Endothelial cell of umbilical vein (primary cell): Measurements from ENCODE around the gene VPREB1. TPM values are rescaled to one million over a fixed set of nuclear protein-coding genes. Genes with fewer than 3 reads are reported as not detected.

Experiments
- BruUV-seq: library from RNA; stranded (reverse); fragments of 400-500 nt; replicated peaks from 2 replicates; lab custom pipeline; 2021; lab: Mats Ljungman, UMichigan
- CTCF ChIA-PET: fragments of 300-600, 350-600 bp; sonication (Branson Sonifier 250); formaldehyde crosslinking; loops from one replicate; lab custom pipeline; 2021; ENCODE audit warnings: antibody characterized with exemption, inconsistent platforms; lab: Charles Lee
- POLR2A ChIA-PET: fragments of 300-600, 350-600 bp; sonication (Branson Sonifier 250); formaldehyde crosslinking; loops from one replicate; lab custom pipeline; 2021; ENCODE audit warnings: antibody characterized with exemption, inconsistent platforms; lab: Charles Lee
- DNase-seq: peaks from one replicate; pipeline ENCODE4 v3.0.0-alpha.2; 2011; ENCODE audit warnings: low read depth, low spot score
- FAIRE-seq: peaks from 2 replicates; lab custom pipeline; 2011; peaks lifted over from hg19 to GRCh38; lab: Jason Lieb, UNC
- H2AFZ ChIP-seq: 2 replicates; pipeline ENCODE4 v1.6.0; 2012; ENCODE audit warnings: low read depth, low read length, control low read depth, inconsistent platforms
- H3K27ac ChIP-seq: 2 replicates; pipeline ENCODE4 v1.5.1; 2011; ENCODE audit warnings: low read depth, mild to moderate bottlenecking, control low read depth, low read length, moderate library complexity; ENCODE audit not compliant: insufficient read depth
- H3K27me3 ChIP-seq, 2 experiments: 2 replicates each; pipeline versions ENCODE4 v1.6.0 to v1.6.1; 2011; ENCODE audit warnings: low read length in 2 of 2, mixed read lengths in 1 of 2; ENCODE audit not compliant: control insufficient read depth in 2 of 2, insufficient read depth in 2 of 2
- H3K36me3 ChIP-seq, 2 experiments: 2 replicates in 1 of 2; 3 replicates in 1 of 2; pipeline ENCODE4 v1.5.1; 2011; ENCODE audit warnings: low read length in 2 of 2, mild to moderate bottlenecking in 1 of 2, moderate library complexity in 1 of 2; ENCODE audit not compliant: control insufficient read depth in 2 of 2, insufficient read depth in 2 of 2; ENCODE audit errors: extremely low read depth in 1 of 2
- H3K4me1 ChIP-seq: 3 replicates; pipeline ENCODE4 v1.5.1; 2011; ENCODE audit warnings: mild to moderate bottlenecking, low read length; ENCODE audit not compliant: control insufficient read depth, insufficient read depth; ENCODE audit errors: extremely low read depth
- H3K4me2 ChIP-seq: 2 replicates; pipeline ENCODE4 v1.6.1; 2011; ENCODE audit warnings: low read length, control low read depth, mixed read lengths; ENCODE audit not compliant: insufficient read depth
- H3K4me3 ChIP-seq, 3 experiments: fragments of 200-600 bp in 1 of 3; sonication (generic), shearing (Covaris generic) in 1 of 3; replicated peaks in 1 of 3; 2 replicates each; pipeline ENCODE4 v1.5.1; 2011 to 2016; ENCODE audit warnings: control low read depth in 3 of 3, low read length in 3 of 3, mild to moderate bottlenecking in 2 of 3, inconsistent platforms in 1 of 3, low read depth in 1 of 3, moderate library complexity in 1 of 3; ENCODE audit not compliant: insufficient read depth in 1 of 3
- H3K79me2 ChIP-seq: 2 replicates; pipeline ENCODE4 v1.6.0; 2012; ENCODE audit warnings: low read length, inconsistent platforms; ENCODE audit not compliant: control insufficient read depth, insufficient read depth
- H3K9ac ChIP-seq: replicated peaks from 2 replicates; pipeline ENCODE3; 2011; ENCODE audit warnings: low read length, control low read depth; ENCODE audit not compliant: insufficient read depth; ENCODE audit errors: extremely low read depth
- H3K9me1 ChIP-seq: replicated peaks from 3 replicates; pipeline ENCODE4 v1.6.0; 2011; ENCODE audit warnings: mild to moderate bottlenecking, low read length; ENCODE audit not compliant: control insufficient read depth, insufficient read depth; ENCODE audit errors: extremely low read depth
- H3K9me3 ChIP-seq: replicated peaks from 2 replicates; pipeline ENCODE4 v1.5.1; 2012; ENCODE audit warnings: low read length, inconsistent platforms; ENCODE audit not compliant: control insufficient read depth, insufficient read depth
- H4K20me1 ChIP-seq: replicated peaks from 2 replicates; pipeline ENCODE3; 2011; ENCODE audit warnings: mild to moderate bottlenecking, low read length; ENCODE audit not compliant: control insufficient read depth, insufficient read depth; ENCODE audit errors: extremely low read depth
- EZH2 ChIP-seq: IDR thresholded peaks from 2 replicates; pipeline ENCODE4 v1.6.1; 2012; ENCODE audit warnings: borderline replicate concordance, low read depth, mild to moderate bottlenecking, moderate library complexity, low read length, inconsistent platforms; ENCODE audit not compliant: severe bottlenecking
- FOS ChIP-seq: IDR thresholded peaks from 2 replicates; pipeline ENCODE4 v1.6.1; 2011; ENCODE audit warnings: mild to moderate bottlenecking, low read length, moderate library complexity, borderline replicate concordance; ENCODE audit not compliant: insufficient read depth
- GATA2 ChIP-seq: IDR thresholded peaks from 2 replicates; pipeline ENCODE4 v1.7.0; 2011; ENCODE audit warnings: low read depth, mild to moderate bottlenecking, moderate library complexity, mixed read lengths, low read length; ENCODE audit not compliant: insufficient read length, insufficient read depth
- JUN ChIP-seq: IDR thresholded peaks from 2 replicates; pipeline ENCODE4 v1.6.1; 2011; ENCODE audit warnings: borderline replicate concordance, low read depth; ENCODE audit not compliant: insufficient read length, insufficient read depth
- MYC ChIP-seq: IDR thresholded peaks from one replicate; pipeline ENCODE4 v1.6.1; 2011; ENCODE audit warnings: mild to moderate bottlenecking, low read depth, low read length
- POLR2A ChIP-seq: IDR thresholded peaks from 2 replicates; pipeline ENCODE4 v1.6.1; 2012; ENCODE audit warnings: low read depth, mild to moderate bottlenecking, control low read depth, low read length
- POLR2AphosphoS5 ChIP-seq: IDR thresholded peaks from 2 replicates; pipeline ENCODE4 v1.6.1; 2012; ENCODE audit warnings: low read depth, mild to moderate bottlenecking, control low read depth, low read length, moderate library complexity; ENCODE audit not compliant: insufficient read depth
- dilution Hi-C: fragments of 300-500 bp; cut with MboI; formaldehyde crosslinking; loops from one replicate; pipeline ENCODE4 v1.15.0; 2019; ENCODE audit warnings: low sequenced_read_pairs; ENCODE audit not compliant: extremely low pct_ligation_motif_present
- intact Hi-C: fragments of 100-400 bp; cut with micrococcal nuclease; formaldehyde crosslinking; loops from one replicate; pipeline ENCODE4 v1.10.0; 2022
- polyA plus RNA-seq, 4 experiments: library from polyadenylated mRNA; depleted of rRNA in 3 of 4; stranded (reverse) in 3 of 4; unstranded in 1 of 4; fragments of >200 nt; gene quantifications; 2 replicates each; pipeline versions ENCODE4 v1.2.1 to v1.2.3, GENCODE V29; 2011 to 2012; ENCODE audit warnings: missing spikeins in 1 of 4
- total RNA-seq: library from RNA; stranded (reverse); gene quantifications from 2 replicates; pipeline ENCODE4 v1.2.3, GENCODE V29; 2021
- TF ChIP-seq, protein P1 (sequence below): IDR thresholded peaks from 2 replicates; pipeline ENCODE4 v1.6.1; 2011; ENCODE audit not compliant: insufficient read depth, insufficient read length
- TF ChIP-seq, protein P2 (sequence below), 2 donors: IDR thresholded peaks; 1 replicate in 1 of 2; 2 replicates in 1 of 2; pipeline ENCODE4 v1.5.1; 2011; ENCODE audit warnings: low read length in 2 of 2, mild to moderate bottlenecking in 2 of 2, moderate library complexity in 2 of 2, control low read depth in 1 of 2, inconsistent platforms in 1 of 2, low read depth in 1 of 2; ENCODE audit not compliant: insufficient read depth in 1 of 2; ENCODE audit errors: extremely low read depth in 1 of 2

VPREB1 gene
- total and polyA plus RNA-seq, 2 donors (not counting 3 experiments of a cell fraction or from before 2014, with no cell fraction given), result not detected

- dilution Hi-C loops (no loop called here), intact Hi-C loops (no loop called here)
- H3K4me3 ChIP-seq, result no peak overlapping the region
- no peaks in the 10 kb centered on the region for H3K9me1 ChIP-seq
- ChIA-PET CTCF (interaction anchor here (0.6 to 3.8 kb wide), 3 partner anchors 15 to 50 kb away, joined by 3 to 18 read pairs (median 6); no protein-coding TSS in a partner anchor), POLR2A (no interaction called here)
- BruUV-seq, result no TSS peak
- TF ChIP-seq FOS (no peak), GATA2 (no peak), EZH2 (no peak)
- TF ChIP-seq, protein P1, sequence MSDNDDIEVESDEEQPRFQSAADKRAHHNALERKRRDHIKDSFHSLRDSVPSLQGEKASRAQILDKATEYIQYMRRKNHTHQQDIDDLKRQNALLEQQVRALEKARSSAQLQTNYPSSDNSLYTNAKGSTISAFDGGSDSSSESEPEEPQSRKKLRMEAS, result no peak
- no peaks in the 10 kb centered on the region for H3K4me1 ChIP-seq
- peaks cover 4 to 6% of the 10 kb centered on the region in 2 experiments for H3K27me3 ChIP-seq
- FAIRE-seq, result no peak
- H2AFZ ChIP-seq, result no peak overlapping the region
- DNase-seq, result no peak
- H3K4me2 ChIP-seq, result no peak overlapping the region
- H3K27ac ChIP-seq, result no peak overlapping the region
- no peaks in the 10 kb centered on the region for H3K79me2 ChIP-seq
- no peaks in the 10 kb centered on the region for H3K9me3 ChIP-seq
- no peaks in the 10 kb centered on the region for H4K20me1 ChIP-seq
- H3K36me3 ChIP-seq, result no peaks in the 10 kb centered on the region
- H3K9ac ChIP-seq, result no peak overlapping the region
Observed at GRCh38 chr22:22199634-22200033, 45.0 kb upstream of the VPREB1 start.

GRCh38 chr22:22200569-22201184, 43.9 kb upstream of the VPREB1 start:
- Histone ChIP-seq H2AFZ (no peak overlapping the region), H3K79me2 (no peaks in the 10 kb centered on the region), H3K27ac (no peak overlapping the region), H3K36me3 (no peaks in the 10 kb centered on the region), H3K4me3 (no peak overlapping the region), H3K9ac (no peak overlapping the region), H3K4me2 (no peak overlapping the region), H3K9me1 (no peaks in the 10 kb centered on the region), H3K4me1 (no peaks in the 10 kb centered on the region), H4K20me1 (no peaks in the 10 kb centered on the region), H3K9me3 (no peaks in the 10 kb centered on the region), H3K27me3 (peaks cover 4 to 14% of the 10 kb centered on the region in 2 experiments)
- TF ChIP-seq MYC, result no peak
- TF ChIP-seq GATA2, result no peak
- TF ChIP-seq POLR2A, result no peak
- TF ChIP-seq, protein P1, result no peak
- TF ChIP-seq POLR2AphosphoS5, result no peak
- TF ChIP-seq, protein P2, sequence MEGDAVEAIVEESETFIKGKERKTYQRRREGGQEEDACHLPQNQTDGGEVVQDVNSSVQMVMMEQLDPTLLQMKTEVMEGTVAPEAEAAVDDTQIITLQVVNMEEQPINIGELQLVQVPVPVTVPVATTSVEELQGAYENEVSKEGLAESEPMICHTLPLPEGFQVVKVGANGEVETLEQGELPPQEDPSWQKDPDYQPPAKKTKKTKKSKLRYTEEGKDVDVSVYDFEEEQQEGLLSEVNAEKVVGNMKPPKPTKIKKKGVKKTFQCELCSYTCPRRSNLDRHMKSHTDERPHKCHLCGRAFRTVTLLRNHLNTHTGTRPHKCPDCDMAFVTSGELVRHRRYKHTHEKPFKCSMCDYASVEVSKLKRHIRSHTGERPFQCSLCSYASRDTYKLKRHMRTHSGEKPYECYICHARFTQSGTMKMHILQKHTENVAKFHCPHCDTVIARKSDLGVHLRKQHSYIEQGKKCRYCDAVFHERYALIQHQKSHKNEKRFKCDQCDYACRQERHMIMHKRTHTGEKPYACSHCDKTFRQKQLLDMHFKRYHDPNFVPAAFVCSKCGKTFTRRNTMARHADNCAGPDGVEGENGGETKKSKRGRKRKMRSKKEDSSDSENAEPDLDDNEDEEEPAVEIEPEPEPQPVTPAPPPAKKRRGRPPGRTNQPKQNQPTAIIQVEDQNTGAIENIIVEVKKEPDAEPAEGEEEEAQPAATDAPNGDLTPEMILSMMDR (IDR thresholded peaks at IDR 0.05; ENCODE audit: extremely low read depth in 1 of 2, insufficient read depth in 1 of 2, low read depth in 1 of 2, low read length in 2 of 2), result no peak
- no peak for TF ChIP-seq EZH2
- TF ChIP-seq JUN, result no peak
- TF ChIP-seq FOS, result no peak
- FAIRE-seq, result no peak
- ChIA-PET POLR2A (no interaction called here), CTCF (interaction anchor here (1.2 to 3.8 kb wide), 7 partner anchors 13 to 144 kb away, joined by 4 to 21 read pairs (median 6); no protein-coding TSS in a partner anchor)
- dilution Hi-C loops (no loop called here), intact Hi-C loops (no loop called here)
- no peak for DNase-seq
- BruUV-seq, result no TSS peak
